Kidney (tissue), 14 donors: ENCODE measurements around the gene SRRM3. TPM values are rescaled to one million over a fixed set of nuclear protein-coding genes. Genes with fewer than 3 reads are reported as not detected.

Source experiments
- DNase-seq, 5 donors: peaks; one replicate each; pipeline ENCODE4 v3.0.0-alpha.2; 2013 to 2020
- FAIRE-seq: peaks from 2 replicates; lab custom pipeline; 2012; peaks lifted over from hg19 to GRCh38; lab: Jason Lieb, UNC
- H3K27ac ChIP-seq, 2 donors: one replicate each; pipeline ENCODE4 v1.7.0; 2013; ENCODE audit warnings: low read depth in 2 of 2, low read length in 2 of 2, inconsistent platforms in 1 of 2
- H3K27me3 ChIP-seq: one replicate; pipeline ENCODE4 v1.7.1; 2013; ENCODE audit warnings: low read length, inconsistent platforms; ENCODE audit not compliant: control insufficient read depth, insufficient read depth
- H3K36me3 ChIP-seq, 3 donors: one replicate each; pipeline versions ENCODE4 v1.7.0 to v1.7.1; 2013; ENCODE audit warnings: low read length in 3 of 3, control low read depth in 1 of 3, inconsistent platforms in 1 of 3; ENCODE audit not compliant: insufficient read depth in 3 of 3, control insufficient read depth in 2 of 3
- H3K4me1 ChIP-seq, 3 donors: one replicate each; pipeline versions ENCODE4 v1.7.0 to v1.7.1; 2013; ENCODE audit warnings: low read length in 3 of 3, inconsistent platforms in 1 of 3, low read depth in 1 of 3; ENCODE audit not compliant: control insufficient read depth in 2 of 3, insufficient read depth in 2 of 3
- H3K4me3 ChIP-seq, 3 donors: one replicate each; pipeline versions ENCODE4 v1.7.0 to v1.8.1; 2013; ENCODE audit warnings: low read length in 3 of 3, control low read depth in 1 of 3, inconsistent platforms in 1 of 3
- H3K9ac ChIP-seq, 3 donors: one replicate each; pipeline versions ENCODE4 v1.7.0 to v1.7.1; 2013; ENCODE audit warnings: low read length in 3 of 3, control low read depth in 1 of 3, inconsistent platforms in 1 of 3
- H3K9me3 ChIP-seq, 3 donors: one replicate each; pipeline versions ENCODE4 v1.7.0 to v1.7.1; 2013; ENCODE audit warnings: low read length in 3 of 3, control low read depth in 1 of 3, inconsistent platforms in 1 of 3; ENCODE audit not compliant: control insufficient read depth in 2 of 3, insufficient read depth in 1 of 3
- intact Hi-C: fragments of 100-400 bp; cut with DNase I; formaldehyde crosslinking; loops from one replicate; pipeline ENCODE4 v1.11.1; 2022
- polyA plus RNA-seq: library from polyadenylated mRNA; stranded (reverse); fragments of 350-450 nt; fragmentation: Illumina TruSeq; extraction: RNeasy Lipid Tissue Mini Kit (QIAGEN cat#74804); gene quantifications from one replicate; pipeline ENCODE4 v1.2.3, GENCODE V29; 2014; ENCODE audit warnings: low read depth, low replicate concordance; ENCODE audit not compliant: insufficient read depth
- total RNA-seq: library from RNA; stranded (reverse); fragmentation: NEBNext Ultra II Directional; extraction: Animal tissue kit (Norgen Biotek cat#: 25700); gene quantifications from one replicate; pipeline ENCODE4 v1.2.1, GENCODE V29; 2021
- TF ChIP-seq, protein P1 (sequence below): IDR thresholded peaks from 3 replicates; pipeline ENCODE4 v1.5.1; 2012; ENCODE audit warnings: mild to moderate bottlenecking, moderate library complexity, borderline replicate concordance; ENCODE audit not compliant: insufficient read depth; ENCODE audit errors: extremely low read depth
- donor health status: control.
- donor health status: control.
- donor health status: control.
- donor health status: control.
- donor health status: control.
- donor health status: DM: yes; HTN: yes; CAD: no.
- donor health status: Normal renal cell carcinoma (clear cell type).

Gene SRRM3
- total and polyA plus RNA-seq, 2 donors from 2014 or later: 0.99 to 1.0 TPM

DNA sequence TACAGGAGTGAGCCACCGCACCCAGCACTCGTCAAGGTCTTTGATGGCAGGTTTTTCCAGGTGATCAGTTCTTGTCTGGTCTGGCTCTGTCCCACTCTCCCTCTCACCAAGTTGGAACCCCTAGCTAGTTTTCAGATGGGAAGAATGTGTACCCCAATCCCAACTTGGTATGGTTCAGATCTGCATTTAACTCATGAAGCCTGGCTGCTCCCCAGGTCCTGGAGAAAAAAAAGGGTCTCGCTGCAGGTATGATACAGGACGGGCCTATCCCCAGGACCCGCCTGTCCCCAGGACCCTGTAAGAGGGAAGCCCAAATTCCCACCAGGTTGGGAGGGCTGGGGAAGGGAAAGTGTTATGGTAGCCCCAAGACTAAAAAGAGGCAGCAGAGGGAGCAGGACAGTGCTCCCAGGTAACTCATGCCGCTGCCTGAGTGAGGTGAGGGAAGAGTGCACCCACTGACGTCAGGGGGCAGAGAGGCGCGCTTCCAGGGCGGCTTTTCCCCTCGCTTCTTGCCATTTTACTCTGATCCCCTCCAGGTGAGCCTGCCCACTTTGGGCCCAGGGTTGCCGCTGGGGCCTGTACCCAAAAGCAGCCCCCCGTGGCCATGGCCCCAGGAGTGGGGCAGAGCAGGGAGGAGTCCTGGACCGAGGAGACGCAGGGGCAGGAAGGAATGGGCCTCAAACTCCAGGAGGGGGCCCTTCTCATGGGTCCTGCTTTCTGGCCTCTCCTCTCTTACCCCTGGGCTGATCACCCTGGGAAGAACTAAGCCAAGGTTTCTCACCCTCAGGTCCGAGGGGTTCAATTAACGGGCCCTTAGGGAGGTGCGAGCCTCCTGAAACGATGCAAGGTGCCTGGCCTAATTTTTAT, 36.4 kb upstream of the SRRM3 start:
- H3K9me3 ChIP-seq: no peaks in the 10 kb centered on the region
- H3K9ac ChIP-seq: no peak overlapping the region
- DNase-seq: peak in 1 of 5 donors; percentile 54
- TF ChIP-seq, protein P1, sequence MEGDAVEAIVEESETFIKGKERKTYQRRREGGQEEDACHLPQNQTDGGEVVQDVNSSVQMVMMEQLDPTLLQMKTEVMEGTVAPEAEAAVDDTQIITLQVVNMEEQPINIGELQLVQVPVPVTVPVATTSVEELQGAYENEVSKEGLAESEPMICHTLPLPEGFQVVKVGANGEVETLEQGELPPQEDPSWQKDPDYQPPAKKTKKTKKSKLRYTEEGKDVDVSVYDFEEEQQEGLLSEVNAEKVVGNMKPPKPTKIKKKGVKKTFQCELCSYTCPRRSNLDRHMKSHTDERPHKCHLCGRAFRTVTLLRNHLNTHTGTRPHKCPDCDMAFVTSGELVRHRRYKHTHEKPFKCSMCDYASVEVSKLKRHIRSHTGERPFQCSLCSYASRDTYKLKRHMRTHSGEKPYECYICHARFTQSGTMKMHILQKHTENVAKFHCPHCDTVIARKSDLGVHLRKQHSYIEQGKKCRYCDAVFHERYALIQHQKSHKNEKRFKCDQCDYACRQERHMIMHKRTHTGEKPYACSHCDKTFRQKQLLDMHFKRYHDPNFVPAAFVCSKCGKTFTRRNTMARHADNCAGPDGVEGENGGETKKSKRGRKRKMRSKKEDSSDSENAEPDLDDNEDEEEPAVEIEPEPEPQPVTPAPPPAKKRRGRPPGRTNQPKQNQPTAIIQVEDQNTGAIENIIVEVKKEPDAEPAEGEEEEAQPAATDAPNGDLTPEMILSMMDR: no peak
- intact Hi-C loops: no loop called here
- no peaks in the 10 kb centered on the region for H3K4me1 ChIP-seq
- H3K4me3 ChIP-seq: no peak overlapping the region
- H3K36me3 ChIP-seq: no peaks in the 10 kb centered on the region
- H3K27ac ChIP-seq: no peak overlapping the region
- no peaks in the 10 kb centered on the region for H3K27me3 ChIP-seq
- FAIRE-seq: no peak

DNA sequence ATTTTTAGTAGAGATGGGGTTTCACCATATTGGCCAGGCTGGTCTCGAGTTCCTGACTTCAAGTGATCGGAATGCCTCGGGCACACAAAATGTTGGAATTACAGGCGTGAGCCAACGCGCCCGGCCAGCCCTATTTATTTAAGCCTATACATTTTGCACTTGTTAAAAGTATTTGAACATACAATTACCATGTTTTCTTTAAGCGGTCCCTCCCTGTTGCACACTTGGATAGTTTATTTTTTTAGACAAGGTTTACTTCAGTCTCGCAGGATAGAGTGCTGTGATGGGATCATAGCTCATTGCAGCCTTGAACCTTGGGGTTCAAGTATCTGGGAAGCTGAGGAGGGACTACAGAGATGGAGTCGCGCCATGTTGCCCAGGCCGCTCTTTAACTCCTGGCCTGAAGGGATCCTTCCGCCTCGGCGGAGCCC, 35.7 kb upstream of the SRRM3 start:
- H3K27ac ChIP-seq: peak overlapping the region; percentile 77 to 88
- intact Hi-C loops: no loop called here
- H3K9me3 ChIP-seq: no peaks in the 10 kb centered on the region
- TF ChIP-seq, protein P1: no peak
- no peaks in the 10 kb centered on the region for H3K4me1 ChIP-seq
- DNase-seq: no peak
- peak overlapping the region; percentile 39 to 77 (median 72) for H3K9ac ChIP-seq
- H3K36me3 ChIP-seq: no peaks in the 10 kb centered on the region
- H3K27me3 ChIP-seq: no peaks in the 10 kb centered on the region
- H3K4me3 ChIP-seq: peak overlapping the region; percentile 75 to 85 (median 78)
- no peak for FAIRE-seq

DNA sequence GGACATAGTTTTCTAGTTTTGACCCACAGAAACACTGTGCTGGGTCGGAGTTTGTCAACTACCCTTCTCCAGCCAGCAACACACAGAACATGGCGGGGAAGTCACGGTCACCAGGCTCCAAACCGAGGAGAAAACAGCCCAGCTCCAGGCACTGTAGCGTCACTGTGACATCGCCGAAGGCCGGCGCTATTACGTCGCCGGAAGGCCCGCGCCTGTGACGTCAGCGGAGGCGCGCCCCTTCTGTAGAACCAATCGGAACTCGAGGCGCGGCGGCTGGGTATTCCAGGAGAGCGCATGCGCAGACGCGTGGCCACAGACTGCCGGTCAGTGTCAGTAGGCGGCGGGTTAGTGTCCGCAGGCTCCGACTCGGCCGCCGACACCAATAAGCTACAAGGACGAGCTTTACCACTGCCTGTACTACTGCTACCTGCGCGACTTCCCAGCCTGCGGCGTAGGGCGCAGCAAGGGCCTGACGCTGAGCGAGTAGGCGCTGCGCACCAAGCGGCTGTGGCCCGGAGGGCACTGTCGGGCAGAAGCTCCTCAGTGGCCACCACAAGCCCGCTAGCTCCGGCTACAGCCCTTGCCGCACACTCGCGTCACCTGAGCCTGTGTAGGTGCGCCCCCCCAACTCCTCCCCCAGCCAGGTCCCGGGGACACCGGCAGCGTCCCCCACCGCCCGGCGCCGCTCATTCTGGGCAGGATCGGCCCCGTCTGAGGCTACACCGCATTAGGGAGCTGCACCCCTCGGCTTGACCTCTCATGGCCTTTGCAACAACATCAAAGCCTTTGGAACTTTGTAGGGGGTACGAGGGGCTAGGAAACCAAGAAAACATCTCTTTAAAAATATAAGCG, 35.1 kb upstream of the SRRM3 start:
- DNase-seq (peak; percentile 97 to 99 (median 98)), FAIRE-seq (no peak)
- Histone ChIP-seq H3K4me3 (peak overlapping the region; percentile 78 to 85 (median 81)), H3K27me3 (no peaks in the 10 kb centered on the region), H3K9me3 (no peaks in the 10 kb centered on the region), H3K9ac (peak overlapping the region; percentile 68 to 91 (median 72)), H3K4me1 (no peaks in the 10 kb centered on the region), H3K36me3 (no peaks in the 10 kb centered on the region), H3K27ac (peak overlapping the region; percentile 77 to 88)
- intact Hi-C loops: no loop called here
- TF ChIP-seq, protein P1: peak; percentile 1
